ENCODE results near the gene PCDHA1.

The PCDHA1 gene

DNA sequence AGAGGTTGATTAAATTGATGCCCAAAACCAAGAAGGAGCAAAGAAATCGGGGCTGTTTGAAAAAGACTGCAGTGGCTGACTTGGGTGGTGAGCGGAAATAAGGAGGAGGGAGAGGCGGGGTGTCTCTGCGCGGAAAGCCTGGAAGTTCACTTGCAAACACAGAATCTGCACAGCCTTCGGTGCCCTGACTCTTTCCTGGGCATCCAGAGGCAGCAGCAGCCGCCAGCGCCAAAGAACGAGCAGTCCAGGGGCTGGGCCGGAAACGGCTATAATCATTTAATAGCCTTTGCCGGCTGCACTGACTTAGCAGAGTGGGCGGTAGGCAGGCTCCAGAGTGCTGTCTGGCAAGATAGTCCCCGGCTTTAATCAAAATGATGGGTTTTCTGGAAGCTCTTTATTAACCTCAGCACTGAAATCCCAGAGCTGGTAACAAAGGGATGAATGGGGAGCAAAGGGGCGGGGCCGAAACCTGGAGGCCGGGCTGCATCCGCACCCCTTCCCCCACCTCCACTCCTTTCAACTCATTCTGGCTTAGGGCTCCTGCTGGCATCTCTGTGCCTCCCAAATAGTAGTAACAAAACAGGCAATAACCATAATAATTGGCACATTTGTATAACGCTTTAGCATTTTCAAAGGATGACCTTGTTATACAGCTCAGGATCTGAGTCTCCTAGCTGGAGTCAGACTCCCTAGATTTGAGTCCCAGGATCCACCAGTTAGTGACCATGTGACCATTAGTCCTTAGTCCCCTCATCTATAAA lies 216.1 kb downstream of the PCDHA1 start:
- Histone ChIP-seq H3K36me3 (ENCODE audit: insufficient read depth) (no peaks in the 10 kb centered on the region), H3K4me2 (no peak overlapping the region), H3K4me3 (IDR thresholded peaks at IDR 0.05; ENCODE audit: insufficient read depth, low read depth, low read length) (no peak overlapping the region), H3K27ac (no peak overlapping the region), H3K79me2 (ENCODE audit: insufficient read depth, low read depth) (no peaks in the 10 kb centered on the region), H4K20me1 (ENCODE audit: insufficient read depth) (no peaks in the 10 kb centered on the region), H2AFZ (ENCODE audit: low read depth) (no peak overlapping the region), H3K9ac (no peak overlapping the region), H3K27me3 (ENCODE audit: insufficient read depth, low read depth) (no peaks in the 10 kb centered on the region), H3K4me1 (ENCODE audit: low read depth, poor library complexity, severe bottlenecking) (no peaks in the 10 kb centered on the region)
- no peak for TF ChIP-seq CTCF (conservative IDR thresholded peaks at IDR 0.05; ENCODE audit: low read depth, low read length)

DNA sequence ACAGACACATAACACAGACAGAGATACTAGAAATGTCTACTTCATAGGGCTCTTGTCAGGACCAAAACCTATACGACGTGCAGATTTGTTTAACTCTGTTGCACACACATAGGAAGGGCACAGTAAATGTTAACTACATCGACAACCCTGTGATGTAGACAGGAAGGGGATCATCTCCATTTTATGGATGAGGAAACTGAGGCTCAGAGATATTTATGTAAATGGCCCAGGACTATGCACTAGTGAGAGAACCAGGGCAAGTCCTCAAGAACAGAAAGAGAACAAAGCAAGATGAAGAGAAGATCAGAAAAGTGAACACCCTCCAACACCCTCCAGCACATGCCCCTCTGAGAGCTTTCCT lies 216.6 kb downstream of the PCDHA1 start:
- no peak overlapping the region for H3K4me2 ChIP-seq

GRCh38 chr5:141003031-141003430 lies 217.1 kb downstream of the PCDHA1 start:
- H3K4me1 ChIP-seq (ENCODE audit: low read depth, poor library complexity, severe bottlenecking): no peaks in the 10 kb centered on the region
- no peaks in the 10 kb centered on the region for H3K27me3 ChIP-seq (ENCODE audit: insufficient read depth, low read depth)
- no peak overlapping the region for H3K9ac ChIP-seq
- no peak overlapping the region for H3K4me2 ChIP-seq
- H3K36me3 ChIP-seq (ENCODE audit: insufficient read depth): no peaks in the 10 kb centered on the region
- TF ChIP-seq CTCF (conservative IDR thresholded peaks at IDR 0.05; ENCODE audit: low read depth, low read length): no peak
- no peaks in the 10 kb centered on the region for H4K20me1 ChIP-seq (ENCODE audit: insufficient read depth)
- H3K4me3 ChIP-seq (IDR thresholded peaks at IDR 0.05; ENCODE audit: insufficient read depth, low read depth, low read length): no peak overlapping the region
- no peak overlapping the region for H3K27ac ChIP-seq
- no peaks in the 10 kb centered on the region for H3K79me2 ChIP-seq (ENCODE audit: insufficient read depth, low read depth)
- no peak overlapping the region for H2AFZ ChIP-seq (ENCODE audit: low read depth)

More for the DNA sequence above, 216.6 kb downstream of the PCDHA1 start:
- H4K20me1 ChIP-seq (ENCODE audit: insufficient read depth): no peaks in the 10 kb centered on the region
- H3K4me1 ChIP-seq (ENCODE audit: low read depth, poor library complexity, severe bottlenecking): no peaks in the 10 kb centered on the region
- H2AFZ ChIP-seq (ENCODE audit: low read depth): no peak overlapping the region
- no peak overlapping the region for H3K4me3 ChIP-seq (IDR thresholded peaks at IDR 0.05; ENCODE audit: insufficient read depth, low read depth, low read length)
- H3K36me3 ChIP-seq (ENCODE audit: insufficient read depth): no peaks in the 10 kb centered on the region
- H3K27me3 ChIP-seq (ENCODE audit: insufficient read depth, low read depth): no peaks in the 10 kb centered on the region
- H3K9ac ChIP-seq: no peak overlapping the region
- no peak for TF ChIP-seq CTCF (conservative IDR thresholded peaks at IDR 0.05; ENCODE audit: low read depth, low read length)
- H3K79me2 ChIP-seq (ENCODE audit: insufficient read depth, low read depth): no peaks in the 10 kb centered on the region
- H3K27ac ChIP-seq: no peak overlapping the region

DNA sequence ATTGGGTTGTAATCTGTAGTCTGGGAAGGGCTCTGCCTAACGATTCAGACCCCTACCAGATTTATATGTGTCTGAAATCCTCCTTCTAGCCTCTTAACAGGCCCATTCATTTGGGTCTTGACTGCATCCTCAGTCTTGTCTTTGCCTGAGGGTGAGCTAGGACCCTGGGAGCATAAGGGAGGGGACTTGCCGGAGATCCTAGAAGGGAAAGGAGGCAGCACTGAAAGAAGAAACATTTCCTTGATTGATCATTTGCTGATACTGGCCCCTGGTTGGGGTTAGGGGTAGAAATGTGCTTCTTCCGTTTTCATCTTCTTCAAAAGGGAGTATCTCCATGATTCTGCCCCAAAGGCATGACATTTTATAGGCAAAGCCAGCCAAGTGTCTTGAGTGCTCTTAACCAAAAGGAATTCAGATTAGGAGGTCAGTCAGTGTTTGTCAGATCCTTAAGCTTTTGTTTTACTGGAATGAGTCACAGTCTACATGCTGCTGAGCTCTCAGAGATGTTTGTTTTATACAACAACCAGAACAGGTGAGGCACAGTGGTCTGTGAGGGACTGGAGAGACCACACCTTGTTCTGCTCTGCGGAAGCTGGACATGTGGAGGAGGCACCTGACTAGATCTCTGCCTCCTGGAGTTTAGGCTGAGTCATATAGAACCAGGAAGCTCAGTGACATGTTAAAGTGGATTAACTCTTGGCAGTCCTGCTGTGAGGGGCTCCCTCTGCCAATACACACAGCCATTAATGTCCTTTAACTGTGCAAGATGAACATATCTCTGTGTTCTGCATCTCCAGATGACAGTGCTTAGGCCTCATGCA lies 218.1 kb downstream of the PCDHA1 start:
- H3K4me1 ChIP-seq (ENCODE audit: low read depth, poor library complexity, severe bottlenecking): no peaks in the 10 kb centered on the region
- H3K27ac ChIP-seq: no peak overlapping the region
- H2AFZ ChIP-seq (ENCODE audit: low read depth): no peak overlapping the region
- H3K27me3 ChIP-seq (ENCODE audit: insufficient read depth, low read depth): no peaks in the 10 kb centered on the region
- no peak for TF ChIP-seq CTCF (conservative IDR thresholded peaks at IDR 0.05; ENCODE audit: low read depth, low read length)
- no peak overlapping the region for H3K9ac ChIP-seq
- no peaks in the 10 kb centered on the region for H4K20me1 ChIP-seq (ENCODE audit: insufficient read depth)
- H3K4me2 ChIP-seq: no peak overlapping the region
- no peaks in the 10 kb centered on the region for H3K79me2 ChIP-seq (ENCODE audit: insufficient read depth, low read depth)
- H3K4me3 ChIP-seq (IDR thresholded peaks at IDR 0.05; ENCODE audit: insufficient read depth, low read depth, low read length): no peak overlapping the region
- no peaks in the 10 kb centered on the region for H3K36me3 ChIP-seq (ENCODE audit: insufficient read depth)

All from KMS-11 (cell line).